Measurements from ENCODE around the gene DENND4A. TPM values are rescaled to one million over a fixed set of nuclear protein-coding genes. Genes with fewer than 3 reads are reported as not detected.

DENND4A gene
- total RNA-seq, 1 experiment from 2014 or later, result 62.4 TPM

DNA sequence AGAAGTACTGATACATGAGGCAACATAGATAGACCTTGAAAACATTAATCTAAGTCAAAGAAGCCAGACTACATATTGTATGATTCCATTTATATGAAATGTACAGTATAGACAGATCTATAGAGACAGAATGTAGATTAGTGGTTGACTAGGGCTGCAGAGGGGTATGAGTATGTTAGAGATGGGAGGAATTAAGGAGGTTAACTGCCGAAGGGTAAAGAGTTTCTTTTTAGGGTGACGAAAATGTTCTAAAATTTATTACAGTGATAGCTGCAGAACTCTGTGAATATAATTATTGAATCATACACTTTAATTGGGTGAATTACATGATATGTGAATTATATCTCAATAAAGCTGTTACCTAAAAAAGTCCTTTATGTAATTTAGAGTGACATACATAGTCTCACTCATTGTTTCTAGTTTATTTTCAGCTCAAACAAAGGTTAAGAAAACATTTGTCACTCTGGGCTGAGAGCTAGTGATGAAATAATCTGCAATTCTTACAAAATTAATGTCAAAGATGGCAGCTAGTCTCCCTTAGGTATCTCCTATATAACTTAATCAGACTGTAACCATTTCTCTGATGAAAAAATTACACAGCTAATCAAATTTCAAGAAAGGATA, 61.4 kb downstream of the DENND4A start:
- Histone ChIP-seq H2AFZ (ENCODE audit: low read length) (no peak overlapping the region), H4K20me1 (ENCODE audit: insufficient read depth, low read depth, low read length) (no peaks in the 10 kb centered on the region), H3K27me3 (ENCODE audit: low read length) (no peaks in the 10 kb centered on the region), H3K4me3 (ENCODE audit: low read length) (no peak overlapping the region), H3K4me2 (ENCODE audit: low read depth, low read length, poor library complexity, severe bottlenecking) (no peak overlapping the region), H3K9me3 (ENCODE audit: low read length) (no peaks in the 10 kb centered on the region), H3K9me2 (replicated peaks; ENCODE audit: insufficient read depth, low read length) (no peaks in the 10 kb centered on the region), H3K36me3 (ENCODE audit: insufficient read depth, low read length) (peaks cover 22% of the 10 kb centered on the region; the same call in 1 of the 2 replicates), H3K79me2 (ENCODE audit: low read length) (no peaks in the 10 kb centered on the region), H3K9ac (ENCODE audit: low read length) (no peak overlapping the region), H3K4me1 (ENCODE audit: low read length) (no peaks in the 10 kb centered on the region; the same call in 1 of the 2 replicates), H3K27ac (ENCODE audit: low read length) (peak overlapping the region; percentile 28; the same call in 1 of the 2 replicates)
- DNase-seq, result no peak

DNA sequence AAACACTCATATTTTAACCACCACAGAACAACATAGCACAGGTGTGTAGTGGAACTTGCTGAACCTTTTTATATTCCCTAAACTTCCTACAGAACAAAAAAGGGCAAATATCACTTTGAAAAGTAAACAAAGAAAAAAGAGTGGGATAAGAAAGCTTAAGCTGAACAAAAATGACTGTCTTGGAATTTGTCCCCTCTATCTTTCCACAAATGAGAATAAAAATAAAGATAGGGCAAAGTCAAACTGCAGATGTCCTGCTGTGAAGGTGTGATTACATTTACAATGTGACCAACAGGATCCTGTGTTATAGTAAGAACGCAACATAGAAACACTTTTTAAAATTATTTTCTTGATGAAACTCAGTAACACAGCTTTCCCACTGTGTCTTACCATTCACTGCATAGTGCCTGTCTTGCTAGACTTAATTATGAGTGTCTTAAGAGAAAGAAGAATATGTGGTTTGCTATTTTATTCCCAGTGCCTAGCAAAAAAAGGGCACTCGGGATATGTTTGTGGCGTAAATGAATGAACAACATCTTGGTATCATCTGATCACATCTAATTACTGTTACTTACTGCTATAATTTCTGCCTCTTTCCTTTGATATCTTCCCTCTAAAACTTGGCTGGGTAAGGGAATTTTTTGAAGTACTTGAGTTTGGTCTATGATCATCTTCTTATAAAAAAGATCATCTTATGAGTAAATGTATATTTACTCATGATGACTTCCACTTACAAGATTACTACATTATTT, 67.5 kb downstream of the DENND4A start:
- no peak overlapping the region for H3K27ac ChIP-seq (ENCODE audit: low read length)
- no peak for DNase-seq
- no peaks in the 10 kb centered on the region for H3K27me3 ChIP-seq (ENCODE audit: low read length)
- no peaks in the 10 kb centered on the region for H3K79me2 ChIP-seq (ENCODE audit: low read length)
- H4K20me1 ChIP-seq (ENCODE audit: insufficient read depth, low read depth, low read length), result no peaks in the 10 kb centered on the region
- no peak overlapping the region for H2AFZ ChIP-seq (ENCODE audit: low read length)
- H3K4me1 ChIP-seq (ENCODE audit: low read length), result no peaks in the 10 kb centered on the region
- H3K36me3 ChIP-seq (ENCODE audit: insufficient read depth, low read length), result peaks cover 25% of the 10 kb centered on the region
- H3K4me2 ChIP-seq (ENCODE audit: low read depth, low read length, poor library complexity, severe bottlenecking), result no peak overlapping the region
- no peak overlapping the region for H3K9ac ChIP-seq (ENCODE audit: low read length)
- no peak overlapping the region for H3K4me3 ChIP-seq (ENCODE audit: low read length)
- no peaks in the 10 kb centered on the region for H3K9me2 ChIP-seq (replicated peaks; ENCODE audit: insufficient read depth, low read length)
- H3K9me3 ChIP-seq (ENCODE audit: low read length), result no peaks in the 10 kb centered on the region

DNA sequence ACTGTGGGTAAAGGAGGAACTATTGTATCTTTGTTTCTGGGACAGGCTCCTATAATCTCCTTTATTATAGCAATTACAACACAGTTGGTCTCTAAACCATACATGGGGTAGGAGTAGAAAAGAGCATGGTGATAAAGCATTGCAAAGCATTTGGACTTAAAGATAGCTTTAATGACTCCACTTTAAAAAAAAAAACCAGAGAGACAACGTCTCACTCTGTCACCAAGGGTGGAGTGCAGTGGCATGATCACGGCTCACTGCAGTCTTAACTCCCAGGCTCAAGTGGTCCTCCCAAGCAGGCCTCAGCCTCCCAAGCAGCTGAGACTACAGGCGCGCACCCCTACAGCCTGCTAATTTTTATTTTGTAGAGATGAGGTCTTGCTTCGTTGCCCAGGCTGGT, 68.2 kb downstream of the DENND4A start:
- Histone ChIP-seq H2AFZ (ENCODE audit: low read length) (no peak overlapping the region), H3K9me2 (replicated peaks; ENCODE audit: insufficient read depth, low read length) (no peaks in the 10 kb centered on the region), H3K79me2 (ENCODE audit: low read length) (no peaks in the 10 kb centered on the region), H3K4me3 (ENCODE audit: low read length) (no peak overlapping the region), H3K27me3 (ENCODE audit: low read length) (no peaks in the 10 kb centered on the region), H3K9ac (ENCODE audit: low read length) (no peak overlapping the region), H3K4me1 (ENCODE audit: low read length) (no peaks in the 10 kb centered on the region), H3K27ac (ENCODE audit: low read length) (no peak overlapping the region), H4K20me1 (ENCODE audit: insufficient read depth, low read depth, low read length) (no peaks in the 10 kb centered on the region), H3K36me3 (ENCODE audit: insufficient read depth, low read length) (peaks cover 20% of the 10 kb centered on the region), H3K9me3 (ENCODE audit: low read length) (no peaks in the 10 kb centered on the region), H3K4me2 (ENCODE audit: low read depth, low read length, poor library complexity, severe bottlenecking) (no peak overlapping the region)
- DNase-seq, result no peak

DNA sequence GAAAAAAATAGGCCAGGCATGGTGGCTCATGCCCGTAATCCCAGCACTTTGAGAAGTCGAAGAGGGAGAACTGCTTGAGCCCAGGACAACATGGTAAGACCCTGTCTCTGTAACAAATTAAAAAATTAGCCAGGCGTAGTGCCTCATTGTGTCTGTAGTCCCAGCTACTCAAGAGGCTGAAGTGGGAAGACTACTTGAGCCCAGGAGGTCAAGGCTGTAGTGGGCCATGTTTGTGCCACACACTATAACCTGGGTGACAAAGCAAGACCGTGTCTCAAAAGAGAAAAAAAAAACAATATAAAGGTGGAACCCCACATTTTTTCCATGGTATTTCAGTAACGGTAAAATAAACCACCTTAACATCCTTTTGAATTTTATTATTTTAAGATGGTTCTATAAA, 69.9 kb downstream of the DENND4A start:
- Histone ChIP-seq H2AFZ (ENCODE audit: low read length) (no peak overlapping the region), H3K4me2 (ENCODE audit: low read depth, low read length, poor library complexity, severe bottlenecking) (no peak overlapping the region), H3K4me1 (ENCODE audit: low read length) (no peaks in the 10 kb centered on the region), H3K4me3 (ENCODE audit: low read length) (no peak overlapping the region), H3K36me3 (ENCODE audit: insufficient read depth, low read length) (peaks cover 28% of the 10 kb centered on the region), H4K20me1 (ENCODE audit: insufficient read depth, low read depth, low read length) (no peaks in the 10 kb centered on the region), H3K79me2 (ENCODE audit: low read length) (0 out of 2 replicates have a peak, but pooled peaks cover 4% of the 10 kb centered on the region), H3K27me3 (ENCODE audit: low read length) (no peaks in the 10 kb centered on the region), H3K9me2 (replicated peaks; ENCODE audit: insufficient read depth, low read length) (no peaks in the 10 kb centered on the region), H3K9ac (ENCODE audit: low read length) (no peak overlapping the region), H3K9me3 (ENCODE audit: low read length) (no peaks in the 10 kb centered on the region), H3K27ac (ENCODE audit: low read length) (no peak overlapping the region)
- no peak for DNase-seq

DNA sequence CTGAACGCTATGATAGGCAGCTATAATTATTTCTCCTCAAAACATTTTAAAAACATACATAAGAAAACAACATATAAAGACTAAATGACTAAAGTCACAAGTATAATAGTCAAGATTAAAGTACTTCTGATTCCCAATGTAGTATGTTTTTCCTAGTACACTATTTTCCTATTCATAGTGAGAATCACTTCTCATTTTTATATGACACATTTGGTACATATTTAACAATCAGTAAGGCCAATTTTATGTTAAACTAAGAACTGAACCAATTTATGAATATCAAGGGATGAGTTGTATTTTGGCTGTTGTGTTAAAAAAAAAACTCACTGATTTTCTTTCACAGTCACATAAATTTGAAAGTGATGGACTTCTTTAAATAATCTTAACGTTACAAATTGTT, 79.7 kb downstream of the DENND4A start:
- 0 out of 2 replicates have a peak, but pooled peaks cover 7% of the 10 kb centered on the region for H3K79me2 ChIP-seq (ENCODE audit: low read length)
- no peak for DNase-seq
- no peaks in the 10 kb centered on the region for H4K20me1 ChIP-seq (ENCODE audit: insufficient read depth, low read depth, low read length)
- H3K27ac ChIP-seq (ENCODE audit: low read length), result no peak overlapping the region
- no peak overlapping the region for H3K4me2 ChIP-seq (ENCODE audit: low read depth, low read length, poor library complexity, severe bottlenecking)
- no peak overlapping the region for H3K9ac ChIP-seq (ENCODE audit: low read length)
- peaks cover 8% of the 10 kb centered on the region for H3K4me1 ChIP-seq (ENCODE audit: low read length)
- no peak overlapping the region for H3K4me3 ChIP-seq (ENCODE audit: low read length)
- no peak overlapping the region for H2AFZ ChIP-seq (ENCODE audit: low read length)
- H3K9me2 ChIP-seq (replicated peaks; ENCODE audit: insufficient read depth, low read length), result no peaks in the 10 kb centered on the region
- no peaks in the 10 kb centered on the region for H3K27me3 ChIP-seq (ENCODE audit: low read length)
- peaks cover 21% of the 10 kb centered on the region for H3K36me3 ChIP-seq (ENCODE audit: insufficient read depth, low read length)
- H3K9me3 ChIP-seq (ENCODE audit: low read length), result no peaks in the 10 kb centered on the region

DNA sequence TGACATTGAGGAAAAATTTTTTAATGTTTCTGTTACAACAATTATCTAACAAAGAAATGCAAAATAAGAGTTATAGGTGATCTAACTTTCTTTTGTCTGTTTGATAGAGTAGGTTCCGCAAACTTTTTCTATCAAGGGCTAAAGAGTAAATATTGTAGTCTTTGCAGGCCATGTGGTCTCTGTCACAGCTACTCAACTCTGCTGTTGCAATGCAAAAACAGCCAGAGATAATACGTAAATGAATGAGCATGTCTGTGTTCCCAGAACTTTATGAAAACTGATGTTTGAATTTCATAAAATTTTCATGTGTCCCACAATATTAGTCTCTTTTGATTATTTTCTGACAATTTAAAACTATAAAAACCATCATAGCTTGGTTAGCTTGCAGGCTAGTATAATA, 97.0 kb downstream of the DENND4A start:
- H3K9ac ChIP-seq (ENCODE audit: low read length), result no peak overlapping the region
- H4K20me1 ChIP-seq (ENCODE audit: insufficient read depth, low read depth, low read length), result no peaks in the 10 kb centered on the region
- DNase-seq, result no peak
- H3K4me3 ChIP-seq (ENCODE audit: low read length), result no peak overlapping the region
- no peaks in the 10 kb centered on the region for H3K9me3 ChIP-seq (ENCODE audit: low read length)
- H2AFZ ChIP-seq (ENCODE audit: low read length), result no peak overlapping the region
- H3K36me3 ChIP-seq (ENCODE audit: insufficient read depth, low read length), result peaks cover 46% of the 10 kb centered on the region
- H3K79me2 ChIP-seq (ENCODE audit: low read length), result no peaks in the 10 kb centered on the region
- no peaks in the 10 kb centered on the region for H3K4me1 ChIP-seq (ENCODE audit: low read length)
- no peak overlapping the region for H3K27ac ChIP-seq (ENCODE audit: low read length)
- H3K27me3 ChIP-seq (ENCODE audit: low read length), result no peaks in the 10 kb centered on the region
- no peaks in the 10 kb centered on the region for H3K9me2 ChIP-seq (replicated peaks; ENCODE audit: insufficient read depth, low read length)
- no peak overlapping the region for H3K4me2 ChIP-seq (ENCODE audit: low read depth, low read length, poor library complexity, severe bottlenecking)

DNA sequence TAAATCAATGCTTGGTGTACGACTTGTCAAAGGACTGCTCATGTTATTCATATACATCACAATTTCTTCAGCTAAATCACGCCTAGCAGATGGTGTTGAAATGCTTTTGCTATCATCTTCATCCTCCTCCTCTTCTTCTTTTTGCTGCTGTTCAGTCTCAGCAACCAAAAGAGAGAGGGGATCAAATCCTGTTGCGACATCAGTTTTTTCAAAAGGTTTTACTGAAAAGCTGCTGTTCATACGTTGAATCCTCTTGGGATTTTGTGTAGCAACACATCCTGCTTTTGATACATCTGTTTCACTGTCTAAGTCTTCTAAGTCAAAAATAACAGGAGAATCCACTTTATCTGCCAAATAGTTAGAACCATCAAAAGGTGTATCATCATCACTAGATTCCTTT, 101.3 kb downstream of the DENND4A start:
- H3K4me3 ChIP-seq (ENCODE audit: low read length), result no peak overlapping the region
- no peaks in the 10 kb centered on the region for H4K20me1 ChIP-seq (ENCODE audit: insufficient read depth, low read depth, low read length)
- H3K9me2 ChIP-seq (replicated peaks; ENCODE audit: insufficient read depth, low read length), result no peaks in the 10 kb centered on the region
- no peak for DNase-seq
- H3K36me3 ChIP-seq (ENCODE audit: insufficient read depth, low read length), result peaks cover 74% of the 10 kb centered on the region
- no peak overlapping the region for H3K4me2 ChIP-seq (ENCODE audit: low read depth, low read length, poor library complexity, severe bottlenecking)
- no peak overlapping the region for H3K9ac ChIP-seq (ENCODE audit: low read length)
- H3K79me2 ChIP-seq (ENCODE audit: low read length), result no peaks in the 10 kb centered on the region
- no peaks in the 10 kb centered on the region for H3K27me3 ChIP-seq (ENCODE audit: low read length)
- no peaks in the 10 kb centered on the region for H3K4me1 ChIP-seq (ENCODE audit: low read length)
- no peaks in the 10 kb centered on the region for H3K9me3 ChIP-seq (ENCODE audit: low read length)
- H3K27ac ChIP-seq (ENCODE audit: low read length), result no peak overlapping the region
- no peak overlapping the region for H2AFZ ChIP-seq (ENCODE audit: low read length)

DNA sequence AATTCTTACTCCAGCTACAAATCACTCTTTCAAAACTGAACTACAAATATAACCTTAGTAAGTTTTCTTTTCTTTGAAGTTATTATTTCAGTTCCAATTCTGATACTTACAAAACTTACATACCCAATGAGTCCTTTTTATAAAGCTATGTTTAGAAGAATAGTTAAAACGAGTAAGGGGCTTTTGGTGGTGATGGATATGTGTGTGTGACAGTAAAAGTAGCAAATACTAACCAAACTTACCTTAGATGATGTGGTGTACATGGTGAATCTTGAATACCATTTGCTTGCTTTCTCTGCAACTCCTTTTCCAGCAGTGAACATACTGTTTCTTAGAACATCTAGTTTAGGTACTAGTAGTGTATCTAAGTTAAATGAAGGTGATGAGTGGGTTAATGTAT, 101.9 kb downstream of the DENND4A start:
- Histone ChIP-seq H4K20me1 (ENCODE audit: insufficient read depth, low read depth, low read length) (no peaks in the 10 kb centered on the region), H3K4me3 (ENCODE audit: low read length) (no peak overlapping the region), H3K9me3 (ENCODE audit: low read length) (no peaks in the 10 kb centered on the region), H2AFZ (ENCODE audit: low read length) (no peak overlapping the region), H3K79me2 (ENCODE audit: low read length) (no peaks in the 10 kb centered on the region), H3K9me2 (replicated peaks; ENCODE audit: insufficient read depth, low read length) (no peaks in the 10 kb centered on the region), H3K27ac (ENCODE audit: low read length) (no peak overlapping the region), H3K4me2 (ENCODE audit: low read depth, low read length, poor library complexity, severe bottlenecking) (no peak overlapping the region), H3K27me3 (ENCODE audit: low read length) (no peaks in the 10 kb centered on the region), H3K4me1 (ENCODE audit: low read length) (no peaks in the 10 kb centered on the region), H3K36me3 (ENCODE audit: insufficient read depth, low read length) (peaks cover 73% of the 10 kb centered on the region), H3K9ac (ENCODE audit: low read length) (no peak overlapping the region)
- no peak for DNase-seq
